Measurements from ENCODE around the gene SPDEF.

GRCh38 chr6:34508425-34508824, 47.7 kb downstream of the SPDEF start:
- TF ChIP-seq, protein P1, sequence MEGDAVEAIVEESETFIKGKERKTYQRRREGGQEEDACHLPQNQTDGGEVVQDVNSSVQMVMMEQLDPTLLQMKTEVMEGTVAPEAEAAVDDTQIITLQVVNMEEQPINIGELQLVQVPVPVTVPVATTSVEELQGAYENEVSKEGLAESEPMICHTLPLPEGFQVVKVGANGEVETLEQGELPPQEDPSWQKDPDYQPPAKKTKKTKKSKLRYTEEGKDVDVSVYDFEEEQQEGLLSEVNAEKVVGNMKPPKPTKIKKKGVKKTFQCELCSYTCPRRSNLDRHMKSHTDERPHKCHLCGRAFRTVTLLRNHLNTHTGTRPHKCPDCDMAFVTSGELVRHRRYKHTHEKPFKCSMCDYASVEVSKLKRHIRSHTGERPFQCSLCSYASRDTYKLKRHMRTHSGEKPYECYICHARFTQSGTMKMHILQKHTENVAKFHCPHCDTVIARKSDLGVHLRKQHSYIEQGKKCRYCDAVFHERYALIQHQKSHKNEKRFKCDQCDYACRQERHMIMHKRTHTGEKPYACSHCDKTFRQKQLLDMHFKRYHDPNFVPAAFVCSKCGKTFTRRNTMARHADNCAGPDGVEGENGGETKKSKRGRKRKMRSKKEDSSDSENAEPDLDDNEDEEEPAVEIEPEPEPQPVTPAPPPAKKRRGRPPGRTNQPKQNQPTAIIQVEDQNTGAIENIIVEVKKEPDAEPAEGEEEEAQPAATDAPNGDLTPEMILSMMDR (IDR thresholded peaks at IDR 0.05), result no peak
- no peak for TF ChIP-seq POLR2A (IDR thresholded peaks at IDR 0.05)
